Fibroblast of pulmonary artery (primary cell): Measurements from ENCODE around the gene SLC9B2.

Experiments
- DNase-seq: peaks from one replicate; pipeline ENCODE4 v3.0.0-alpha.2; 2010; ENCODE audit warnings: low read depth
- H3K4me3 ChIP-seq: replicated peaks from 2 replicates; pipeline ENCODE4 v1.5.1; 2011; ENCODE audit warnings: low read depth, mild to moderate bottlenecking, control low read depth, low read length, moderate library complexity
- TF ChIP-seq, protein P1 (sequence below): IDR thresholded peaks from 2 replicates; pipeline ENCODE4 v1.5.1; 2011; ENCODE audit warnings: mild to moderate bottlenecking, control low read depth, low read length, inconsistent platforms; ENCODE audit errors: missing control alignments

Gene SLC9B2

DNA sequence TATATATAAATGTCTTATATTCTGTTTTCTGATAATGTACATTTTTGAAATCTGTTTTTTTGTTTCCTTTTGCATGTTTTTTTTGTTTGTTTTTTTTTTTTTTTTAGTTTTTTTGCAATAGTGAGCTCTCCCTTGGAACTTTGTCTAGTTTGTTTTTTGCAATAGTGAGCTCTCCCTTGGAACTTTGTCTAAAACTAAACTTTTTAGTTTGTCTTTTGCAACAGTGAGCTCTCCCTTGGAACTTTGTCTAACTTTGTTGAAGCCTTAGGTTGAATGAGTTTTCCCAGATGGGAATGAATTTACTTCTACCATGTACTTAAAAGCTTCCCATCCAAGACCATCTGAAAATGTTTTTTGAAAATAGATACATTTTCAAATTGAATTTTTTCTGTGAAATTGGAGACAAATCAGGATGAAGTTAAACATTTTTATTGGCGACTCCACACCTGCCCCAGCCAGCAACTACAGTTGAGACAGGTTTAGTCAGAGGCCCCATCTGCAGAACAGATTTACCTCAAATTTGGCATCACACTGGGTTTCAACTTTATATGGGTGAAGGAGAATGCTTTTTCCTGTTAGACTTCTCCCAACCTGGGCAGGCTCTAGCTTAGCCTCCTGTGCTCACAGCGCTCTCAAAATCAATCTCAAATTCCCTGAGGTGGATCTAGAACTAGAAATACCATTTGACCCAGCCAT lies 16.0 kb downstream of the SLC9B2 start:
- no peak for DNase-seq
- TF ChIP-seq, protein P1, sequence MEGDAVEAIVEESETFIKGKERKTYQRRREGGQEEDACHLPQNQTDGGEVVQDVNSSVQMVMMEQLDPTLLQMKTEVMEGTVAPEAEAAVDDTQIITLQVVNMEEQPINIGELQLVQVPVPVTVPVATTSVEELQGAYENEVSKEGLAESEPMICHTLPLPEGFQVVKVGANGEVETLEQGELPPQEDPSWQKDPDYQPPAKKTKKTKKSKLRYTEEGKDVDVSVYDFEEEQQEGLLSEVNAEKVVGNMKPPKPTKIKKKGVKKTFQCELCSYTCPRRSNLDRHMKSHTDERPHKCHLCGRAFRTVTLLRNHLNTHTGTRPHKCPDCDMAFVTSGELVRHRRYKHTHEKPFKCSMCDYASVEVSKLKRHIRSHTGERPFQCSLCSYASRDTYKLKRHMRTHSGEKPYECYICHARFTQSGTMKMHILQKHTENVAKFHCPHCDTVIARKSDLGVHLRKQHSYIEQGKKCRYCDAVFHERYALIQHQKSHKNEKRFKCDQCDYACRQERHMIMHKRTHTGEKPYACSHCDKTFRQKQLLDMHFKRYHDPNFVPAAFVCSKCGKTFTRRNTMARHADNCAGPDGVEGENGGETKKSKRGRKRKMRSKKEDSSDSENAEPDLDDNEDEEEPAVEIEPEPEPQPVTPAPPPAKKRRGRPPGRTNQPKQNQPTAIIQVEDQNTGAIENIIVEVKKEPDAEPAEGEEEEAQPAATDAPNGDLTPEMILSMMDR = no peak
- H3K4me3 ChIP-seq = no peak overlapping the region

DNA sequence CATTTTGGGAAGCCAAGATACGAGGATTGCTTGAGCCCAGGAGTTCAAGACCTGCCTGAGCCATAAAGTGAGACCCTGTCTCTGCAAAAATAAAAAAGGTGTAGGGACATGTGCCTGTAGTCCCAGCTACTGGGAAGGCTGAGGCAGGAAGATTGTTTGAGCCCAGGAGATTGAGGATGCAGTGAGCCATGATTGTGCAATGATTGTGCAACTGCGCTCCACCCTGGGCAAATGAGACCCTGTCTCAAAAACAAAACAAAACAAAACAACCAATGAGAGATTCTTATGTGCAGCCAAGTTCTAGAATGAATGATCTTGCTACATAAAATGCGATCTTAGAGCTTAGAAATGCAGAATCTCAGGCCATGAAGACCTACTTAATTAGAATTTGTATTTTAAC lies 22.5 kb downstream of the SLC9B2 start:
- no peak overlapping the region for H3K4me3 ChIP-seq
- TF ChIP-seq, protein P1 = no peak
- DNase-seq = peak; percentile 27

DNA sequence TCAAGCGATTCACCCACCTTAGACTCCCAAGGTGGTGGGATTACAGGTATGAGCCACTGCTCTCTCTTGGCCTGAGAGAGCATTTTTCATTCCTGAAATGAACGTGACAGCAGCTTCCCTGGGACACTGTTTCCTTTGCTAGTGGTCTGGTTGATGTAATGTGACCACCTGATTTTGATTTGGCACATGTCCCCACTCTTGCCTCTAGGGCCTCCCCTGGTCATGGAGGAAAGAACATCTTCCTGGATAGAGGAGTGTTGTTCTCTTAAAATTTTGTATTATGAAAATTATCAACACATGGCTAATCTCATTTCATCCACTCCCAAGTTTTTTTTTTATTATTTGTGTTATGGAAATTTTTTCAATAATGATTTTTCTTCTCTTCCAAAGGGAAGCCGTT lies 23.8 kb downstream of the SLC9B2 start:
- DNase-seq = no peak
- TF ChIP-seq, protein P1 = no peak
- H3K4me3 ChIP-seq = no peak overlapping the region

DNA sequence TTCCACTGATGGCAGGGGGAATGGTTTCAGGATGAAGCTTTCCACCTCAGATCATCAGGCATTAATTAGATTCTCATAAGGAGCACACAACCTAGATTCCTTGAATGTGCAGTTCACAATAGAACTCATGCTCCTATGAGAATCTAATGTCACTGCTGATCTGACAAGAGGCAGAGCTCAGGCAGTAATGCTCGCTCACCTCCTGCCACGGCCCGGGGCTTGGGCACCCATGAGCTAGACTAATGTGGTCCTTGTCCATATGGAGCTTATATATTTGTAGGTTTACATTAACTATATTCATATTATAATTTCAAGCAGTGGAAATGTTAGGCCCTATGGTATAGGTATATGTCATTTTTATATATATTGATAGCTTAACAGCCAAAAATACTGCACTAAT lies 24.4 kb downstream of the SLC9B2 start:
- TF ChIP-seq, protein P1 = no peak
- no peak for DNase-seq
- H3K4me3 ChIP-seq = no peak overlapping the region

DNA sequence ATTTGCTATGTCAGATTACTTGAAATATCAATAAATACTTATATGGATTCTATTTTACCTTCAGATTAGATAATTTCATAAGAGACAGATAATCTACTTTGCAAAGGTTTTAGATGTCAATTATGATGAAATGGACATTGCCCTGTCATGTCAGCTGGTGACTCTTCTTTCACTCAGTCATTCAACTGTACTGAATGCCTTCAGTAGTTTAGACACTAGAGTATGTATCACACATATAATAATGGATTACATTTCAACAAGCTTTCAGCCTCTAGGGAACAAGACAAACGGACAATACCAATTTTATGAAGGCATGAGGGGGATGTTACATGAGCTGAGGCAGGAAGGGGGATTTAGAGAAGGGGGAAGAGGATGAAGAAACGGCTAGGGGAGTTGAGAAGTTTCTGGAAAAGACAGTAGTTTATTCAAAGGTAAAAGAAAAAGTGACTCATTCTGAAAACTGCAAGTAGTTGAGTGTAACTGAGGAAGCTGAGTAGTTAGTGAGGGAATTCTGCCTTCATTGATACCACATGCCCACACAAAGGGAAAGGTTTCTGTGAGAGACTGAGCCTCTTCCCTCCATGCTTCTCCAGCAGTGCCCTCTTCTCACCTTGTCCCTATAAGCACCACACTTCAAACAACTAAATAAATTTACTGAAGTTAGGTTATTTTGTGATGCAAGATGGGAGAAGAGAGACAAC lies 25.7 kb downstream of the SLC9B2 start:
- DNase-seq = no peak
- H3K4me3 ChIP-seq = no peak overlapping the region
- TF ChIP-seq, protein P1 = no peak

DNA sequence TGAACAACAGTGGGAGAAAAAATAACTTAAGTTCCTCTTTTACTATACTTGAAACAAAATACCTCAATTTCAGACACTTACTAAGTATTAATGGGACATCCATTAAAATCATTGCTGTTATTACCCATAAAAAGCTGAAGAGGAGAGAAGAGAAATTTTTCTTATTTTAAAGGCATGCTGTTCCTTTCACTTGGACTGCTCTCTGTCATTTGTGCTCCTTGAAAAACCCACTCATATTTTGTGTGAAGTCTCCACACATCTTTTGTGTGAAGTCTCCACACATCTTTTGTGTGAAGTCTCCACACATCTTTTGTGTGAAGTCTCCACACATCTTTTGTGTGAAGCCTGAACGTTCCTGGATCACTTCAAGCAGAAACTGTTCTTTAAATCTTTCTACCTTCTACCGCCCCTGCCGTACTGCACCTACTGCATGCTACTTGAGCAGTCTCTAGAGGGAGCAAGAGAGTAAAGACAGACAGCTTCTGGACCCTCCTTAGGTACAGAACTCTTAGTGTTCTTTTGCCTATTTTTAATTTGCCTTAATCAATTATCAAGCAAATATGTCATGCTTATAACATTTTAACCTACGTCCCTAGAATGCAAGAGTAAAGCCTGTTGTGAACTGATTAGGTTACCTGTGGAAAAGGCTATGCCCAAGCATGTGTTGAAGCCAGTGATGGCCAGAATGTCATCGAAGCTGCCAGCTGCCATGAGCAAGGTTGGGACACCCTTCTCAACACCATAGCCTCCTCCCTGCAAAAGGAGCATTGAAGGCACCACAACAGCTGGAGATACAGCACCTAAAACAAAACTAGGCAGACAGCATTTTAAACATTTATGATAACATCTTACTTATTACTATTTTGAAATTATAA lies 29.9 kb downstream of the SLC9B2 start:
- peak; percentile 68 for DNase-seq
- H3K4me3 ChIP-seq = no peak overlapping the region
- TF ChIP-seq, protein P1 = peak; percentile 90
